A549 treated with AZD9567 at 1 μM for 4 hours (cell line): ENCODE measurements around the gene TRDMT1. TPM values are rescaled to one million over a fixed set of nuclear protein-coding genes. Genes with fewer than 3 reads are reported as not detected.

Experiments
- total RNA-seq: library from RNA; stranded (reverse); fragments of 200-300 nt; extraction: Qiagen RNA extraction; gene quantifications from 5 replicates; pipeline ENCODE4 v1.2.3, GENCODE V29; 2022; ENCODE audit not compliant: insufficient read depth

Gene TRDMT1, protein sequence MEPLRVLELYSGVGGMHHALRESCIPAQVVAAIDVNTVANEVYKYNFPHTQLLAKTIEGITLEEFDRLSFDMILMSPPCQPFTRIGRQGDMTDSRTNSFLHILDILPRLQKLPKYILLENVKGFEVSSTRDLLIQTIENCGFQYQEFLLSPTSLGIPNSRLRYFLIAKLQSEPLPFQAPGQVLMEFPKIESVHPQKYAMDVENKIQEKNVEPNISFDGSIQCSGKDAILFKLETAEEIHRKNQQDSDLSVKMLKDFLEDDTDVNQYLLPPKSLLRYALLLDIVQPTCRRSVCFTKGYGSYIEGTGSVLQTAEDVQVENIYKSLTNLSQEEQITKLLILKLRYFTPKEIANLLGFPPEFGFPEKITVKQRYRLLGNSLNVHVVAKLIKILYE
- 3.0 to 6.4 TPM (median 3.4 TPM) in 5 replicates for total RNA-seq

DNA sequence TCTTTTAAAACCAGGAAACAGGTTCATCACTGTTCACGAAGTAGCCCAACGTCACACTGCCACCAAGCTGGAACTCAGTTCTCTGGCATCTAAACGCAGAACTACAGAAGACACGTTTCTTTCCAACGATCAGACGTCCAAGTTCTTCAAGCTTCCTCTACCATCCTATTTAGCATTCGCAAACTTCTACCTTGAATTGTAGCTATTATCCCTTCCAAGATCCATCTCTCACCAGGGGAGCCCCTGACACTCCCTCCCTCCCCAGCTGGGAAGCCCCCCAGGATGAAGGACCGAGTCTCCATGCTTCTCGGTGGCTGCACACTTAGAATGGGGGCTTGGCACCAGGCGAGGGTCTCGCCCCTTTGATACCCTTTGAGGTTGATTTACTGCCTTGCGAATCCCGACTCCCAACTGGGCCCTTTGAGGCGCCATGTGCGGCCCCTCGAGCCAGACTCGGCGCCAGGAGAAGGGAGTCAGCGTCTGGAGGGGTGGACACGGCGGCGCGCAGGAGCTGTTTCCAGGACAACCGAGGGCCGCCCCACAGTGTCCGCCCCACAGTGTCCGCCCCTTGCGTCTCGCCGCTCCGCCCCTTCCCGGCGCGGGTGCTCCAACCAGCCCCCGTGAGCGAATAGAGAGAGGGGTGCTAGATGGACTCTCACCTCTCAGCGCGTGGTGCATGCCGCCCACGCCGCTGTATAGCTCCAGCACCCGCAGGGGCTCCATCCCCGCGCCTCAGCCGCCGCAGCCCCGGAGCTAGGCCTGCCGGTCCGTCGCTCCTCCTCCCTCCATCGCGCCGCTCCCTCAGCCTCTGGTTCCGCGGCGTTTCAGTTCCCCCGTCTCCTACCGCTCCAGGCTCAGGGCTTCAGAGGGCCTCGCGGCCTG lies at the start of gene TRDMT1:
TSS of gene TRDMT1 (minus strand) at position 761 of the 882 bp plus-strand sequence. CDS start at position 723, 38 bp downstream.

DNA sequence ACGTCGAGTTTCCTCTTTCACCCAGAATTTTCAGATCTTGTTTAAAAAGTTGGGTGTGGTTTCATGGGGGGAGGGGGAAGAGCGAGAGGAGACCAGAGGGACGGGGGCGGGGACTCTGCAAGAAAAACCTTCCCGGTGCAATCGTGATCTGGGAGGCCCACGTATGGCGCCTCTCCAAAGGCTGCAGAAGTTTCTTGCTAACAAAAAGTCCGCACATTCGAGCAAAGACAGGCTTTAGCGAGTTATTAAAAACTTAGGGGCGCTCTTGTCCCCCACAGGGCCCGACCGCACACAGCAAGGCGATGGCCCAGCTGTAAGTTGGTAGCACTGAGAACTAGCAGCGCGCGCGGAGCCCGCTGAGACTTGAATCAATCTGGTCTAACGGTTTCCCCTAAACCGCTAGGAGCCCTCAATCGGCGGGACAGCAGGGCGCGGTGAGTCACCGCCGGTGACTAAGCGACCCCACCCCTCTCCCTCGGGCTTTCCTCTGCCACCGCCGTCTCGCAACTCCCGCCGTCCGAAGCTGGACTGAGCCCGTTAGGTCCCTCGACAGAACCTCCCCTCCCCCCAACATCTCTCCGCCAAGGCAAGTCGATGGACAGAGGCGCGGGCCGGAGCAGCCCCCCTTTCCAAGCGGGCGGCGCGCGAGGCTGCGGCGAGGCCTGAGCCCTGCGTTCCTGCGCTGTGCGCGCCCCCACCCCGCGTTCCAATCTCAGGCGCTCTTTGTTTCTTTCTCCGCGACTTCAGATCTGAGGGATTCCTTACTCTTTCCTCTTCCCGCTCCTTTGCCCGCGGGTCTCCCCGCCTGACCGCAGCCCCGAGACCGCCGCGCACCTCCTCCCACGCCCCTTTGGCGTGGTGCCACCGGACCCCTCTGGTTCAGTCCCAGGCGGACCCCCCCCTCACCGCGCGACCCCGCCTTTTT lies 26.9 kb upstream of the TRDMT1 start, which contains the start of gene VIM:
TSS of gene VIM (plus strand) at position 151 of the 925 bp plus-strand sequence. CDS start 1,182 bp downstream, outside the sequence.

DNA sequence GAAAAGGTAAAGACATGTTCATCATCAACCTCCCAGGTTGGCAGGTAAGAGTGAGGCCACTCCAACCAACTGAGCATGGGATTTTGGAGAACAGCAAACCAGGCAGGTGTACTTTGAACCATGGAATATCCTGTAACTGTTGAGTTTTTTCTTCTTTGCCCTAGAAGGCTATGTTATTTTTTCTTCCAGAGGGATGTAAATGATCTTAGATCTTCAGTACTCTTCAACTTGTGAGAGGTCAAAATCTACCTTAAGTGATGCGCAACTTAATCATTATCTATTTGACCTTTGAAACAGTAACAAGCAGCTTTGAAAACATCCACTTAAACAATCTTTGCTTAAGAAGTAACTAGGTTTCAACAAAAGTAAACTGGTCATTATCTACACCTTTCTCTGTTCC lies 71.7 kb downstream of the TRDMT1 start, which contains the start of gene CUBN:
TSS of gene CUBN (minus strand) at position 71 of the 400 bp plus-strand sequence. CDS start at position 25, 46 bp downstream.

Other genes with a start within 250 kb of the TRDMT1 start
- 0.02 to 0.14 TPM (median 0.05 TPM) in 4 of 5 replicates, not detected in the other for gene CUBN, start 71.9 kb downstream of the TRDMT1 start, total RNA-seq
- gene VIM, start 26.6 kb upstream of the TRDMT1 start, total RNA-seq = 1,567 to 1,797 TPM (median 1,704 TPM) in 5 replicates